ENCODE results near the gene RNF26. TPM values are rescaled to one million over a fixed set of nuclear protein-coding genes. Genes with fewer than 3 reads are reported as not detected.

Gene RNF26
- total RNA-seq, 2 experiments from 2014 or later: 33.5 to 35.1 TPM

GRCh38 chr11:119305556-119306372 lies 28.6 kb upstream of the RNF26 start:
- DNase-seq: no peak
- Mint-ChIP-seq H3K27me3 (no peaks in the 10 kb centered on the region), H3K4me3 (no peak overlapping the region), H3K27ac (peak overlapping the region; percentile 67), H3K9me3 (no peaks in the 10 kb centered on the region), H3K36me3 (ENCODE audit: low read depth) (peaks cover 48% of the 10 kb centered on the region), H3K4me1 (peaks cover 20% of the 10 kb centered on the region)
- ChIA-PET CTCF (interaction anchor here (1.0 to 6.3 kb wide), 4 partner anchors 13 to 32 kb away, joined by 3 to 45 read pairs (median 4); no protein-coding TSS in a partner anchor), POLR2A (interaction anchor here (1.1 to 2.5 kb wide), 4 partner anchors 10 to 28 kb away, joined by 3 to 16 read pairs (median 6); partner anchors contain the start of genes MCAM and RNF26)

DNA sequence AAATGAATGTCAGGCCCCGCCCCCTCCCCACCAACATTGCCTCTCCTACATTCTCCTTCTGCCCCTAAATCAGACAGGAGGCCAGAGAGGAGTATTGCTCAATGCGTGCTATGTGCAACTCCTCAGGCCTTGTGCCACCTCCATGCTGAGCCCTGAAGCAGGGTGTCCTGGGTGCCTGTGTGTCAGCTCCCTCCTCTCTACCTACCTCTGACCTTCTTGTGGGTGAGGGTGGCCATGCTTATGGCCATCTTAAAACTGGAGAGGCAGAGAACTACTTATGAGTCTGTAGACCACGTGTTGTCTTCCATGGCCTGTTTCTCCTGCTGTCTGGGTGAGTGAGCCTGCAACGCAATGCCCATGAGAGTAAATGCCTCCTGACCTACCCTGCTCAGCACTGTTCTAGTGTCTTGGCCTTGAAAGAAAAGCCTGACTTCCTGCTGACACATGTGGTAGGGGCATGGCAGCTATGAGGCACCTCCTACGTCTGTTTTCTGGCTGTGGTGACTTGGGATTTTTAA lies 27.9 kb upstream of the RNF26 start:
- Mint-ChIP-seq H3K9me3 (no peaks in the 10 kb centered on the region), H3K4me1 (peaks cover 20% of the 10 kb centered on the region), H3K4me3 (no peak overlapping the region), H3K27ac (peak overlapping the region; percentile 67), H3K27me3 (no peaks in the 10 kb centered on the region), H3K36me3 (ENCODE audit: low read depth) (peaks cover 42% of the 10 kb centered on the region)
- POLR2A ChIA-PET: interaction anchor here (1.0 to 2.5 kb wide), 5 partner anchors 9 to 28 kb away, joined by 3 to 16 read pairs (median 5); partner anchors contain the start of genes MCAM and RNF26
- no peak for DNase-seq
- CTCF ChIA-PET: interaction anchor here (0.6 to 6.3 kb wide), 7 partner anchors 13 to 101 kb away, joined by 3 to 45 read pairs (median 4); partner anchors contain the start of gene CBL

GRCh38 chr11:119307219-119307618 lies 27.1 kb upstream of the RNF26 start:
- Mint-ChIP-seq H3K36me3 (ENCODE audit: low read depth) (peaks cover 36% of the 10 kb centered on the region), H3K4me1 (peaks cover 20% of the 10 kb centered on the region), H3K9me3 (no peaks in the 10 kb centered on the region), H3K4me3 (no peak overlapping the region), H3K27me3 (no peaks in the 10 kb centered on the region), H3K27ac (no peak overlapping the region)
- ChIA-PET POLR2A (interaction anchor here (1.0 to 2.5 kb wide), 5 partner anchors 9 to 27 kb away, joined by 3 to 16 read pairs (median 6); partner anchors contain the start of genes MCAM and RNF26), CTCF (interaction anchor here (0.6 to 6.3 kb wide), 11 partner anchors 10 to 101 kb away, joined by 3 to 45 read pairs (median 3); partner anchors contain the start of gene CBL)
- DNase-seq: no peak

GRCh38 chr11:119307974-119308373 lies 26.4 kb upstream of the RNF26 start:
- Mint-ChIP-seq H3K36me3 (ENCODE audit: low read depth) (peaks cover 31% of the 10 kb centered on the region), H3K4me1 (peaks cover 20% of the 10 kb centered on the region), H3K9me3 (no peaks in the 10 kb centered on the region), H3K27me3 (no peaks in the 10 kb centered on the region), H3K27ac (no peak overlapping the region), H3K4me3 (no peak overlapping the region)
- ChIA-PET POLR2A (interaction anchor here (1.0 to 1.8 kb wide), 4 partner anchors 9 to 26 kb away, joined by 3 to 10 read pairs (median 4); partner anchors contain the start of genes MCAM and RNF26), CTCF (interaction anchor here (0.8 to 6.3 kb wide), 11 partner anchors 10 to 102 kb away, joined by 3 to 45 read pairs (median 4); partner anchors contain the start of gene CBL)
- DNase-seq: no peak

GRCh38 chr11:119309411-119309810 lies 24.9 kb upstream of the RNF26 start:
- no peaks in the 10 kb centered on the region for H3K9me3 Mint-ChIP-seq
- H3K27ac Mint-ChIP-seq: no peak overlapping the region
- CTCF ChIA-PET: interaction anchor here (1.0 to 6.3 kb wide), 3 partner anchors 13 to 141 kb away, joined by 3 to 45 read pairs (median 4); partner anchors contain the start of gene NLRX1
- POLR2A ChIA-PET: interaction anchor here (1.6 kb wide), 1 partner anchor 12 kb away, joined by 4 read pairs; no protein-coding TSS in a partner anchor
- H3K27me3 Mint-ChIP-seq: peaks cover 1% of the 10 kb centered on the region
- H3K4me3 Mint-ChIP-seq: no peak overlapping the region
- DNase-seq: no peak
- H3K36me3 Mint-ChIP-seq (ENCODE audit: low read depth): peaks cover 18% of the 10 kb centered on the region
- peaks cover 20% of the 10 kb centered on the region for H3K4me1 Mint-ChIP-seq

DNA sequence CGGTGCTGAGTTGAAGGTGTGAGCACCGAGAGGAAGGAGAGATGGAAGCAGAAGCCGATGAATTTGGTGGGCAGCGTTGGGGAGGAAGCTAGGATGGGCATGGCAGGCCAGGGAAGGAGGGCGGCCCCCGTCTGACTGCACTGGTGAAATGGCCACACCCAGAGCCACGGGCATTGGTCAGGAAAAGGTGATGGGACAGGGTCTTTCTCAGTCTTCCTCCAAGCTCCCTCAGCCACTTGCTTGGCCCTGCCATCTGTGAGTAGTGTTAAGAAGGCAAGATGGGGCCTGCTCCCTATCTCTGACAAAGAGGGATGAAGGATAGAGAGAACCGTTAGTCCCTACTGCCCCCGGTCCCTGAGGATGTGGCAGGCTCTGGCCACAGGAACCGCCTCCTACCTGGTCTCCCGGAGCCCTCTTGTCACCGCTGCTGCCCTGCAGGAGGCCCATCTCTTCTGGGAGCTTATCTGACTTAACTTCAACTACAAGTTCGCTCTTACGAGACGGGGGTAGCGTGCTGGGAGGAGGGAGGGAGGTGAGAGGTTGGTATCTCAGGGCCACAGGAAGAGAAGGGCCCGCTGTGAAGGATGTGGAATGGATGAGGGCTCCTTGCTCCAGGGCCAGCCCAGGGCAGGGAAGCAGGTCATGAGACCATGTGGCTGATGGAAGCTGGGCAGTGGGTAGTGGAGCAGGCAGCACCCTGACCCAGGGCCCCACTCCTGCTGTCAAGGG lies 24.2 kb upstream of the RNF26 start:
- Mint-ChIP-seq H3K4me1 (peaks cover 25% of the 10 kb centered on the region), H3K27me3 (peaks cover 1% of the 10 kb centered on the region), H3K9me3 (no peaks in the 10 kb centered on the region), H3K4me3 (no peak overlapping the region), H3K36me3 (ENCODE audit: low read depth) (peaks cover 14% of the 10 kb centered on the region), H3K27ac (no peak overlapping the region)
- DNase-seq: no peak
- ChIA-PET CTCF (interaction anchor here (0.9 to 1.0 kb wide), 2 partner anchors 27 to 142 kb away, joined by 3 read pairs; partner anchors contain the start of gene NLRX1), POLR2A (interaction anchor here (1.1 to 1.6 kb wide), 2 partner anchors 11 to 312 kb away, joined by 3 to 4 read pairs; partner anchors contain the start of gene CENATAC)

GRCh38 chr11:119310682-119311052 lies 23.7 kb upstream of the RNF26 start:
- peaks cover 12% of the 10 kb centered on the region for H3K36me3 Mint-ChIP-seq (ENCODE audit: low read depth)
- H3K27ac Mint-ChIP-seq: no peak overlapping the region
- H3K9me3 Mint-ChIP-seq: no peaks in the 10 kb centered on the region
- POLR2A ChIA-PET: interaction anchor here (1.1 kb wide), 1 partner anchor 313 kb away, joined by 3 read pairs; the partner anchor contains the start of gene CENATAC
- no peak for DNase-seq
- H3K4me1 Mint-ChIP-seq: peaks cover 26% of the 10 kb centered on the region
- CTCF ChIA-PET: interaction anchor here (0.9 kb wide), 1 partner anchor 27 kb away, joined by 3 read pairs; no protein-coding TSS in a partner anchor
- H3K4me3 Mint-ChIP-seq: no peak overlapping the region
- H3K27me3 Mint-ChIP-seq: peaks cover 6% of the 10 kb centered on the region

DNA sequence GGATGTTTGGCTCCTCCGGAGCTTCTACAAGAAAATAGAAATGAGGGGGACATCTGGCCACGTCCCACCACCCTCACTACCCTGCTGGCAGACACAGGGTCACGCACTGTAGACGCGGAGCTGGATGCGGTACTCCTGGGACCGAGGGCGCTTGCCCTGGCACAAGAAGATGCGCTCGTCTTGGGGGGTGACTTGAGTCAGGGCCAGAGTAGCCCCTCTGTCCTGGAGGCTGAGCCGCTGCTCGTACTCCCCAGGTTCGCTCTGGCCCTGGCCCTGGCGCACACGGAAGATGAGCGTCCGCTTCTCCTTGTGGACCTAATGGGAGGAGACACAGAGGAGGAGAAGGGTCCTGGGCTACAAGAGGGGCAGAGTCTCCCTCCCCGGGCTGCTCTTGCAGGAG lies 19.6 kb upstream of the RNF26 start:
- H3K4me3 Mint-ChIP-seq: no peak overlapping the region
- POLR2A ChIA-PET: interaction anchor here (1.4 to 4.2 kb wide), 2 partner anchors 8 to 229 kb away, joined by 3 to 16 read pairs; no protein-coding TSS in a partner anchor

GRCh38 chr11:119315131-119316015 lies 19.0 kb upstream of the RNF26 start:
- Mint-ChIP-seq H3K27ac (peak overlapping the region; percentile 24), H3K27me3 (peaks cover 34% of the 10 kb centered on the region), H3K4me3 (peak overlapping the region; percentile 58), H3K4me1 (peaks cover 44% of the 10 kb centered on the region), H3K36me3 (ENCODE audit: low read depth) (no peaks in the 10 kb centered on the region), H3K9me3 (no peaks in the 10 kb centered on the region)
- CTCF ChIA-PET: interaction anchor here (0.8 to 2.0 kb wide), 4 partner anchors 9 to 53 kb away, joined by 3 to 5 read pairs (median 3); no protein-coding TSS in a partner anchor
- POLR2A ChIA-PET: interaction anchor here (1.4 to 4.2 kb wide), 4 partner anchors 9 to 230 kb away, joined by 3 to 16 read pairs (median 6); partner anchors contain the start of gene NLRX1
- peak; percentile 51 for DNase-seq

More for the DNA sequence above, 19.6 kb upstream of the RNF26 start:
- no peaks in the 10 kb centered on the region for H3K9me3 Mint-ChIP-seq
- peaks cover 40% of the 10 kb centered on the region for H3K4me1 Mint-ChIP-seq
- no peak overlapping the region for H3K27ac Mint-ChIP-seq
- CTCF ChIA-PET: interaction anchor here (0.8 to 2.0 kb wide), 2 partner anchors 42 to 52 kb away, joined by 3 to 5 read pairs; no protein-coding TSS in a partner anchor
- peaks cover 2% of the 10 kb centered on the region for H3K36me3 Mint-ChIP-seq (ENCODE audit: low read depth)
- DNase-seq: no peak
- peaks cover 32% of the 10 kb centered on the region for H3K27me3 Mint-ChIP-seq

DNA sequence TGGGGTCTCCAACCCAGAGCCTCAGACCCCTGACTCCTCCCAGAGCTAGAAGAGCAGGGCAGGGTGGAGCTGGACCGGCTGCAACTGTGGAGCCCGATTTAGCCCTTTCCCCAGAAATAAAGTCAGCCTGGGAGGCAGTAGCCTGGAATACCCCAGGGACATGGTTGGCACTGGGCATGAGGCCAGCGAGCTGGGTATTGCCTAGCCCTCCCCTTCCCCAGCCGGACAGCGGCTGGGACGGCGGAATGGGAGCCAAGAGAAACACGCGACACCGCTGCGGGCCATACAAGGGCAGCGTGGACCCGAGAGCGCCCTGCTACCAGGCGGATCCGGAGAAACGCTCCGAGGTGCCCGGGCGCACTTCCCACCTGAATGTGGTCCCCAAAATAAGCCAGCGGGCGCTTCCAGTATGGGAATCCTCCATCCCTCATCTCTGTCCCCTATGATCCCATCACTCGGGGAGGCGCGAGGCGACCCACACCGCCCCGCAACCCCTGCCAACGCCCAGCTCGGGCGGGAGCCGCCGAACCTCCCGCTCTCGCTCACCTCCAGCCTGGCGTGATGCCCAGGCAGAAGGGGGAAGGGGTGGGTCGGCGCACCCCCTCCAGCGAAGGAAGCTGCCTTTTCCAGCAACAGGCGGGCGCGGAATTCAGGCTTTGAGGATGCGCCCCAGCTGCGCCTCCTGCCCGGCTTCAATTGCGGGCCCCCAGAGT lies 18.2 kb upstream of the RNF26 start:
- peak overlapping the region; percentile 58 for H3K4me3 Mint-ChIP-seq
- no peaks in the 10 kb centered on the region for H3K9me3 Mint-ChIP-seq
- no peaks in the 10 kb centered on the region for H3K36me3 Mint-ChIP-seq (ENCODE audit: low read depth)
- H3K4me1 Mint-ChIP-seq: peaks cover 44% of the 10 kb centered on the region
- DNase-seq: no peak
- CTCF ChIA-PET: interaction anchor here (1.0 to 2.0 kb wide), 3 partner anchors 8 to 53 kb away, joined by 3 to 5 read pairs (median 3); no protein-coding TSS in a partner anchor
- H3K27me3 Mint-ChIP-seq: peaks cover 34% of the 10 kb centered on the region
- no peak overlapping the region for H3K27ac Mint-ChIP-seq
- POLR2A ChIA-PET: interaction anchor here (0.7 to 4.2 kb wide), 6 partner anchors 8 to 230 kb away, joined by 3 to 16 read pairs (median 4); partner anchors contain the start of gene NLRX1

Measured in activated CD4-positive, alpha-beta memory T cell treated with anti-CD3 and anti-CD28 coated beads, Interleukin-2, amount 10 ng/mL, durations not matched to agents 7 days and 5 days (primary cell).